GM10248 (cell line): ENCODE results near the gene ALDH5A1.

Experiments
- CTCF ChIA-PET: fragments of 300-600 bp; sonication (Branson Sonifier 250); formaldehyde crosslinking; extraction: SDS; loops from one replicate; lab custom pipeline; 2021; ENCODE audit warnings: antibody characterized with exemption; lab: Yijun Ruan, JAX
- POLR2A ChIA-PET: fragments of 350-650 bp; sonication (Branson Sonifier 250); formaldehyde crosslinking; extraction: SDS; loops from one replicate; lab custom pipeline; 2020; ENCODE audit warnings: antibody characterized with exemption; lab: Yijun Ruan, JAX
- DNase-seq: peaks from one replicate; pipeline ENCODE4 v3.0.0; 2012; ENCODE audit errors: extremely low spot score
- CTCF ChIP-seq: IDR thresholded peaks from 2 replicates; pipeline ENCODE4 v1.5.1; 2012; ENCODE audit warnings: mild to moderate bottlenecking, low read depth; ENCODE audit errors: extremely low read depth, missing control alignments, control extremely low read depth

Gene ALDH5A1

DNA sequence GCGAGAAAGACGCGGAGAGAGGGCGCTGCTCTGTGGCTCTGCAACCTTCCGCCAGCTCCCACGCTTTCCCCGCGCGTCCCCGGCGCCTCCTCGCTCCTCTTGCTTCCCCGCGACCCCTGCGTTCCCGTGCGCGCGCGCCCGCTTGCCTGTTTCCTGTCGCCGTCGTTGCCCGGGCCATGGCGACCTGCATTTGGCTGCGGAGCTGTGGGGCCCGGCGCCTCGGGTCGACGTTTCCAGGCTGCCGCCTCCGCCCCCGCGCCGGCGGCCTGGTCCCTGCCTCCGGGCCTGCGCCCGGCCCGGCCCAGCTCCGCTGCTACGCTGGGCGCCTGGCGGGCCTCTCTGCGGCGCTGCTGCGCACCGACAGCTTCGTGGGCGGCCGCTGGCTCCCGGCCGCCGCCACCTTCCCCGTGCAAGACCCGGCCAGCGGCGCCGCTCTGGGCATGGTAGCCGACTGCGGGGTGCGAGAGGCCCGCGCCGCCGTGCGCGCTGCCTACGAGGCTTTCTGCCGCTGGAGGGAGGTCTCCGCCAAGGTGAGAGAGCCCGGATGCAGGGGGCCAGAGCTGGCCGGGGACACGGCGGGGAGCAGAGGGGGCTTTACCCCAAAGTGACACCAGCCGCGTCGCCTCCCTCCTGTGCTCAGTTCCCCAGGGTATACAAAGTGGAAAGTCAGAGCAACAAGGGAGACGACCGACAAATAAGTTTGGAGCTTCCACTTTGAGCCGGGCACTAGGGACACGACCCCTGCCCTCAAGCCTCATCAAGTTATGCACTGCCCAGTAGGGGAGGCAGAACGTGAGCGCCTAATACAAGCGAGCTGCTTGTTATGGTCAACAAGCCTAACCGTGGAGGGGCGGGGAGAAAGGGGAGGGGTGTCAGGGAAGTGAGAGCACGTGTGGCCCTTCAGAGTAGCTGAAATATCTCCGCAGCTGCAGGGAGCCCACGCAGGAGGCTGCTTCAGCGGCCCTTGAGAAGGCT is at the start of gene ALDH5A1:
TSS of gene ALDH5A1 (plus strand) at position 149 of the 975 bp plus-strand sequence. CDS start at position 177, 28 bp downstream.
- peak; percentile 82 for DNase-seq
- CTCF ChIA-PET, result interaction anchor here (0.8 to 11.8 kb wide), 24 partner anchors 9 to 548 kb away, joined by 3 to 127 read pairs (median 4); no protein-coding TSS in a partner anchor

DNA sequence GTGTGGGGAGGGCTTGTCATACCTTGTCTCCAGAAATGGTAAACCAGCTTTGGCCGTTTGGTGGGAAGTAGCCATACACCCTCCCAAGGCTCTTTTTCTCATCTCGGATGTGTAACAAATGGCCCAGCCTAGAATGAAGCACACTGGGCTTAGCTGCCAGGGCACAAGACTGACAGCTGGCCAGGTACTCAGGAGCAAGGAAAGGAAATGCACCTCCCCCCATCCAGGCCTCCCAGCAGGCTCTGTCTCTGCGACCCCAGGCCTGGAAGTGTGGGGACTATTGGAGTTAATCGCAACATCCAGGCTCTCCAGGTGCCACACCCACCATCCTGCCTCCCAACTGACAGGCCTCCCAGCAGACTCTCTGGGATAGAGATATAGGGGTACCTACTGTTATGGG is 49.1 kb upstream of the ALDH5A1 start:
- no peak for DNase-seq
- CTCF ChIA-PET, result interaction anchor here (7.6 kb wide), 1 partner anchor 15 kb away, joined by 55 read pairs; no protein-coding TSS in a partner anchor
- POLR2A ChIA-PET, result no interaction called here
- TF ChIP-seq CTCF, result no peak

More for the DNA sequence above, at the start of gene ALDH5A1:
- POLR2A ChIA-PET, result interaction anchor here (1.0 to 1.3 kb wide), 2 partner anchors 18 to 22 kb away, joined by 3 to 5 read pairs; no protein-coding TSS in a partner anchor
- peak; percentile 53 for TF ChIP-seq CTCF

GRCh38 chr6:24446670-24447069 is 48.1 kb upstream of the ALDH5A1 start:
- DNase-seq, result no peak
- no peak for TF ChIP-seq CTCF
- CTCF ChIA-PET, result interaction anchor here (1.2 kb wide), 1 partner anchor 8 kb away, joined by 3 read pairs; no protein-coding TSS in a partner anchor
- POLR2A ChIA-PET, result no interaction called here

DNA sequence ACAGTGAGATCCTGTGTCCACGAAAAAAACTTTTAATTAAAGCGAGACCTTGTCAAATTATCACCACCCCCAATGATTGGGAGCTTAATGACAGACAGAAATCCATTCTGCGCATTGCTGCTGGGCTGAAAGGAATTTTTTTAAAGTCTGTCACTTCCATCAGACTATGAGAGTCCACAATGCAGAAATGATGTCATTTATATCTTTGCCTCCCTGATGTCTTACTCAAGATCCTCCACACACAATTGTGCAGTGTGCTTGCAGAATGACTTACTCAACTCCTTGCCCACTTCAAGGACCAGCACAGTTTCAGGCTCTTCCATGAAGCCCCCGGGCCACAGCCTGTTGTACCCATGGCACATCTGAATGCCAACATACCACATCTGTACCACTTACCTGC is 46.4 kb upstream of the ALDH5A1 start:
- DNase-seq, result no peak
- CTCF ChIA-PET, result interaction anchor here (2.5 kb wide), 1 partner anchor 11 kb away, joined by 8 read pairs; no protein-coding TSS in a partner anchor
- no peak for TF ChIP-seq CTCF
- POLR2A ChIA-PET, result no interaction called here

GRCh38 chr6:24448828-24449525 is 45.8 kb upstream of the ALDH5A1 start:
- ChIA-PET CTCF (interaction anchor here (2.5 kb wide), 1 partner anchor 11 kb away, joined by 8 read pairs; no protein-coding TSS in a partner anchor), POLR2A (no interaction called here)
- no peak for TF ChIP-seq CTCF
- DNase-seq, result no peak
